HG03575 (cell line): ENCODE results near the gene MYLK.

Source experiments
- ATAC-seq: cut with Tn5 transposase; IDR thresholded peaks from one replicate; pipeline ENCODE4 v1.9.1; 2021; ENCODE audit not compliant: unreplicated experiment, insufficient number of reproducible peaks, low FRiP score; ENCODE audit errors: extremely low read depth

Gene MYLK

DNA sequence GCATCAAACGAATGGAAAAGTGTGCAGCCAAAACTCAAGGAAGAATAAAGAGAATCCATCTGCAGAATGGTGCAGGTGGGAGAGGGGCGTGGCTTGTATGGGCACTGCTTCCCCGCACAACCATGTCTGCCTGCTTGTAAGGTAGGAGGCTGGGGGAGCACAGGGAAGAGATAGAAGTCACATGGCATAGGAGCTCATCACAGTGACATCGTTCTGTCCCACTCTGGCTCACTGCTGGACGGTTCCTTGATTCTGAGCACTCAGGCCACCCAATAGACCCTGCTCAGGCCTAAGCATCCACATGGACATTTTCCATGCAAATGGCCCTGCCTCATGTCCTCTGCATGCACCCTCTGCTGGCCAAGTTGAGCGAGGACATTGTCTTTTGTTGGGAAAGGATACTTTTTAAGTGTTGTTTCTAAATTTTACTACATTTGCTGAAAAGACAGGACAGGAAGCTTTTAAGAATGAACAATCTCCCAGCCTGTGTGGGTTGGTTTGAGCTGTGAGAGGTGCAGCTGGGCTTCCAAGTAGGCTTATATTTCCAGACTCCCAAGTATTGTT is 3.1 kb downstream of the MYLK start:
- no peak for ATAC-seq

DNA sequence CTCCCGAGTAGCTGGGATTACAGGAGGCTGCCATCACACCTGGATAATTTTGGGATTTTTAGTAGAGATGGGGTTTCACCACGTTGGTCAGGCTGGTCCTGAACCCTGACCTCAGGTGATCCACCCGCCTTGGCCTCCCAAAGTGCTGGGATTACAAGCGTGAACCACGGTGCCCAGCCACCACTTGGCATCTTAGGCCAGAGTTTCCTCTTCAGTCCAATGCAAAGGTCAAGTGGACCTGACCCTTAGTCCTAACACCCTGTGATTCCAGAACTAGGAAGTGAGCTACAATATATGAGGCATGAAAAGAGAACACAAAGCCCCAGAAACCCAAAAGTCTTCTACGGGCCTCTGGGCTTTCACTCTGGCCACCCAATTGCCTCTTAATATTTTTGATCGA is 5.3 kb downstream of the MYLK start:
- no peak for ATAC-seq

DNA sequence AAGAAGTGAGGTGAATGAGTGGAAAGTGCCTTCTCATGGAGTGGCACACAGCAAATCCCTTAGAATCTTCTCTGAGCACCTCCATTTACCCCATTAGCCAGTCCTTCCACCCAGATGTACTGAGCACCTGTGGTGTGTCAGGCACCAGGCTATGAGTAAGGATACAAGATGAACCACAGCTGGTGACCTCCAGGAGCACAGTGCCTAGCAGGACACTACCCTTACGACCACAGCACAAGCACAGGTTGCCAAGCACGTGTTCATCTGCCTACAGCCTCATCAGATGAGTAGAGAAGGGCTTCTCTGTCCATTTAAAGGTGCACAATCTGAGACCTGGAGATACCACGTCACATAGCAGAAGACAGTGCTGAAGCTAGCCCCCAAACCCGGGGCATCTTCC is 6.2 kb downstream of the MYLK start:
- no peak for ATAC-seq

DNA sequence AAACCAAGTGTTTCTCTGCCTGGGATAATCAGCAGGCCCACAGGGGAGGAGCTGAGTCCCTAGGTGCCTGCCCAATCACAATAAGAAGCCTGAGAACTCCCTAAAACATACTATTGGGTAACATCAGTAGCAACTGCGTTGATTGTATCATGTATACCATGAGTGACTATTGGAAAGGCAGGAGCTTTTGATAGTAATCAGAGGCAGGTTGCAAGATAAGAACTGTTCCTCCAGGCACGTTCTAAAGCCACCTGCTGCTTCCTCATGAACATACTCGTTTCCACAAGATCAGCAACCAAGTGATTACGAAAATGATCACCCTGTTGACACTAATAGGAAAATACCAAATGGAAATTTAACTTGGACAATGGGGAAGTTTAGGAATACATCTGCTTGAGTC is 6.7 kb downstream of the MYLK start:
- no peak for ATAC-seq

DNA sequence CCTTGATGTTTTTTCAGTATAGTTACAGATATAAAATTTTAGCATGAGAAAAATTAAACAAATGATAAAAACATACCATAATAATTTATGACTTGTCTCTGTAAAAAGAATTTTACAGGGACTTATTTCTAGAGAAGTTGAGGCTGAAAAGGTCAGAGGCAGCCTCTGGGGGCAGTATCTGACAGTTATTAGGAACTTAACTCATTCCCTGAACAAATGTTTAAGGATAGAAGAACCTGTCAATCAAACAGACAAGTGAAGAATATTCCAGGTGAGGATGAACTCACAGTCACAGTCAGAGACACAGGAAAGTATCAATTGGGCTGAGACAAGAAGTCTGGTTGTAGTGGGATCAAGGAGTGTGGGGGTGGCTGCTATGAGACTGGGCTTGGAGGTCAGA is 7.3 kb downstream of the MYLK start:
- ATAC-seq, result no peak

DNA sequence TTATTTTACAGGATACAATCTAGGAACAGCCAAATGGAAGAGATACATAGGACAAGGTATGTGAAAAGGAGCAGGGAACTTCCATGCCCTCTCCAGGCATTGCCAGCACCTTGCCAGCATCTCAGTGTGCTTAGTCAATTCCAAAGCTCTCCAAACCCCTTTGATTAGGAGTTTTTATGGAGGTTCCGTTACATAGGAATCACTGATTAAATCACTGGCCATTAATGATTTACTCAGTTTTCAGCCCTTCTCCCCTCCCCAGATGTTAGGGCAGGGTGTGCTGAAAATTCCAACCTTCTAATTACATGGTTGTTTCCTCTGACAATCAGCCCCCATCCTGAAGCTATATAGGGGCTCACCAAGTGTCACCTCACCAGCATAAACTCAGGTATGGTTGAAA is 11.5 kb downstream of the MYLK start:
- ATAC-seq, result no peak

DNA sequence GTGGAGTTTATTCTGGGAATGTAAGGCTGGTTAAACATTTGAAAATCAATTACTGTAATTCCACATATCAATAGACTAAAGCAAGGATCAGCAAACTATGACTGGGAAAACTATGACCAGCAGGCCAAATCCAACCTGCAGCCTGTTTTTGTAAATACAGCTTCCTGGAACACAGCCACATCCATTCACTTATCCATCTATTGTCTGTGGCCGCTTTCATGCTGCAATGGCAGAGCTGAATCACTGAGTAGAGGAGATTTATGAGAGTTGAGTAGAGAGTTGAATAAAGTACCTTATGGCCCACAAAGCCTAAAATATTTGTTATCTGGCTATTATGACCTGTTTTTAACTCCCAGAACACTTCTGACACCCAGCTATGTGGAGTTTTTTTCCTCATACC is 12.2 kb downstream of the MYLK start:
- ATAC-seq, result no peak

DNA sequence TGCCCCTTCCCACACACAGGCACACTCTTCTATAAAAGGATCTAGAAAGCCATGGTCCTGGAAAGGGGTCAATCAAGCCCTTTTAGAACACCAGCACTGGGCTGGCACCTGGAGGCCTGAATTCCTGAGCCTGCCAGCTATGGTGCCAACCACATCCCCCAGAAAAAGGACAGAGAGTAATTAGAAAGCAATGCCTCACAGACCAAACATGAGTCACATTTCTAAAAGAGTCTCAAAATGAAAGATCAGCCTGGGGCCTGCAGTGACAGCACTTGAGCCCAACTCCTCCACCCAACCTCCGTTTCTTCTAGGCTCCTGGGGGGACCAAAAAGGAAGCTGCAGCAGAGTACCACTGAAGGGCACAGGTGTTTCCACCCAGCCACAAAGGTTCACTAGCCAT is 14.1 kb downstream of the MYLK start:
- ATAC-seq, result no peak

DNA sequence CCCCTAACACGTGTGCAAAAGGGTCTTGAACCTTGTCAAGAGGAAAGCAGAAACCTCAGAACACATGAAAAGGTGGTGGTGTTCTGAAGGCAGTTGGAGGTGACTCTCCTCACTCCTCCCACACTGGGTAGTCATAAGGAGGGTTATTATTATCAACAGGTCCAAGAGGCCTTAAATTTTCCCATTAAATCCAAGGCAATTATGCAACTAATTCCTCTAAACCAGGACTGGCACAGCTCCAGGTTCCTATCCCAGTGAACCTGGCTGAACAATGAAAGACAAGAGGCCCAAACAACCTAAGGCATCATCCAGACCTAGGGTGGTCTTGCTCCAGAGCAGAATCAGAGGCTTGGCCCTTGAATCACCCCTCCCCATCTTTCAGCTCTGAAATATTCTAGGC is 15.0 kb downstream of the MYLK start:
- no peak for ATAC-seq

DNA sequence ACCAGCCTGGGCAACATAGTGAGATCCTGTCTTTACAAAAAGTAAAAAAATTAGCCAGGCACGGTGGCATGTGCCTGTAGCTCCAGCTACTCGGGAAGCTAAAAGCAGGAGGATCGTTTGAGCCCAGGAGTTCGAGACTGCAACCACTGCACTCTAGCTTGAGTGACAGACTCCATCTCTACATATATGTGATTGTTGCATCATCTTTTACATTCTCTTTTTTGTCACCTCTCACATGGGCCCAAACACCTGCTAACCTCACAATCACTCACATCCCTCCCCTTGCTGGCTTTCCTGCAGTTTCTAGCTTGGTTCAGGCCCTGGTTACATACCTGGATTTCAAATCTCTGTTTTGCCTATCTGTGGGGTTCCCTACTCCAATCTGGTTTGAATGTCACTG is 19.4 kb downstream of the MYLK start:
- ATAC-seq, result no peak

DNA sequence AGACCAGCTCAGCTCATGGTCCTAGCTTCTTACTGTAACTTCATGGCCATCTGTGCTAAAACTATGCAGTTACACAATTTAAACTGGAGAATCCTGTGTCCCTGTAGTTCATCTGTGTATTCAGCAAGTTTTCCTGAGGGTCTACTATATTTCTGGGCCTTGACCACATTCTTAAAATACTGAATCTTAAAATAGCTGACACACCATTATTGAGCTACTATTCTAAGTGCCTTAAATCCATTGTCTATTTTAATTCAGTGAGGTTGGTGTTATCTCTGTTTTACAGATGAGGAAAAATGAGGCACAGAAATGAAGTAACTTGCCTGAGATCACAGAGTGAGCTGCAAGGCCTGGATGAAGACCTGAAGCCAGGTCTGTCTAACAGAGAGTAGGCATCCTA is 22.0 kb downstream of the MYLK start:
- ATAC-seq, result no peak

DNA sequence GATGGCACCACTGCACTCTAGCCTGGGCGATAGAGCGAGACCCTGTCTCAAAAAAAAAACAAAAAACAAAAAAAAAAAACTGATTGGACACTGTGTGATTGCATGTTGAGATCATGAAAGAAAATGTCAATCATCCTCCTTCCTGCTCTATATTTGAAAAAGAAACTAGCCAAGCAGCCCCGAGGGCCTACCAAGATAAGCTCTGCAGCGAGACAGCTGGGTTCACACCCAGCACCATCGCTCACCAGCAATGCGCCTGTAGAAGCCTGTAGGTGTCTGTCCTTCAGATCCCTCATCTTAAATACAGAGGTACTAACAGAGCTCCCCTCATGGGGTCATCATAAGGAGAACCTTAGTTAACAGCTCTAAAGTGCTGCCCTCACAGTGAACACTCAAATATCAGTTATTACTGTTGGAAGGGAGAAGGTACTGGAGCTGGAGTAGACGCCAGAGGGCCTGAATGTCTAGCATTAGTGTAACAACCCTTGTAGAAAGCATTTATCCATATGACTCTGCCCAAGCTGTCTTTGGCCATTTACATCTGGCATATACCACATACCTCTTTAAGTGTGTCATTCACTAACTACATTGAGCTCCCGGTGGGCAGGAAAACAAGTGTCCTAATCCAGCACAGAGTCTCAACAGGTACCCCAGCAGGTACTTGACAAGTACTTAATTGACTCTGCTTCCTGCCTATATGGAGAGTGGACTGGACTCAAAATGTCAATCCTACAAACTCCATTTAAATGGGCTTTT is 22.9 kb downstream of the MYLK start:
- no peak for ATAC-seq

DNA sequence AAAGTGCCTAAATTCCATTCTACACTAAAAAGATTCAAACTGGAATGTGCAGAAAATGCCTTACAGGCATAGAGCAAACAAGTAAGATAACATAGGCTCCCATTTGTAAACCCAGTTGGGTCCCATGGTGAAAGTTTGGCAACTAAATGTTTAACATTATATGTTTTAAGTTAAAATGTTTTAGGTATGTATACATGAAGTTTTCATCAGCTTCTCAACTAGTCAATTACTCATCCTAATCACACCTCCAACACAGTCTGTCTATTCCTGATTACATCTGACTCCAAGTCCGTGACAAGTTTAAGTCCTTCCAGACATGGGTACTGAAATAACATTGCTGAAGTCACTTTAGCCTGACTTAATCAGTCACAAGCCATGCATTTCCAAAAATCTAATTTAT is 25.0 kb downstream of the MYLK start:
- ATAC-seq, result no peak

DNA sequence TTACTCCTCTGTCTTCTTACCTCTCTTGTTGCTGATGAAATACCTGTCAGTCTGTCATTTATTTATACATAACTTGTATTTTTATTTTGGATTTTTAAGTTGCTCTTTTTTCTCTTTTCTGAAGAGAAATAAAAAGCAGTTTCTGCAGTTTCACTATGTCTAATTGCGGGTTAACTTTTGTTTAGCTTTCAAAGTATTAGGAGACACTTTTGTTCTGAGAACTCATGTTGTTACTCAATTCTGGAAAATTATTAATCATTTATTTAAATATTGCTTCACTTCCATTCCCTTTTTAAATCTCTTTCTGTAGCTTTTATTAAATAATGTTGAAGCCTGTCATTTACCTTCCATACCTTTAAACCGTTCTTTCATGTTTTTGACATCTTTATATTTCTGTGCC is 29.2 kb downstream of the MYLK start:
- no peak for ATAC-seq

DNA sequence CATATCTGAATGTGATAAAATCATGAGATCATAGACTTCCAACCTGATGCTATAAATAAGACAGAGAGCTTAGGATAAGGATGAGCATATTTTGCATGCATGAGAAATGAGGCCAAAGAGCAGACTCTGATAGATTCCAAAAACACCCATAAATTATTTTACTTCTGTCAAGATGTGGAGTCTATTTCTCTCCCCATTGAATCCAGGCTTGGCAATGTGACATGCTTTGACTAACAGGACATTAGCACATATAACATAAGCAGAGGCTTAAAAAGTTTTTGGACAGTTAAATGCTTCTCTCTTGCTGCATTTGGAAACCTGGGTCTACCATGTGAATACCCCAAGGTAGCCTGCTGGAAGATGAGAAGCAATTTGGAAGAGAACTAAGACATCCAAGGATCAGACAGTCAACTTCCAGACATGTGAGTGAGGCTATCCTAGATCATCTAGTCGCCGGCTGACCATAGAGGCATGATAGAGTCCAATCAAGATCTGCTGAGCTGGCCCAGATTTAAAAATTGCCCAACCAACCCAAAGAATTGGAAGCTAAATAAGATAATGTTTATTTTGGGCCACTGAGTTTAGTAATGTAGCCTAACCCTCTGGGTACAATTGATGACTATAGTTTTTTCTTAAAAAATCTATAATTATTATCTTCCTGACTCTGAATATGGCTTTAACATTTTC is 30.3 kb downstream of the MYLK start:
- ATAC-seq, result no peak

DNA sequence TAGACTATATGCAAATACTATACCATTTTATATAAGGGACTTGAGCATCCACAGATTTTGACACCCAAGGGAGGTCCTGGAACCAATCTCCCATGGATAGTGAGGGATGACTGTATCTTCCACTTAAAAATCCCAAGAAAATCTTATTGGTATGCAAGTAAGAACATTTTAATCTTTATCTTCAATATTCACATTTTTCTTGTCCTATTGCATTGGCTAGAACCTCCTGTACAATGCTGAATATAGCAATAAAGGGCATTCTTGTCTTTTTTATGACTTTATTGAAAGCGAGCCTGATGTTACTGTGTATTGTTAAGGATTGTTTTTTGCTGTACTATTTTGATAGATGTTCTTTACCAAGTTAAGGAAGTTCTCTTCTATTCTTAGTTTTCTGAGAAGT is 36.9 kb downstream of the MYLK start:
- no peak for ATAC-seq

DNA sequence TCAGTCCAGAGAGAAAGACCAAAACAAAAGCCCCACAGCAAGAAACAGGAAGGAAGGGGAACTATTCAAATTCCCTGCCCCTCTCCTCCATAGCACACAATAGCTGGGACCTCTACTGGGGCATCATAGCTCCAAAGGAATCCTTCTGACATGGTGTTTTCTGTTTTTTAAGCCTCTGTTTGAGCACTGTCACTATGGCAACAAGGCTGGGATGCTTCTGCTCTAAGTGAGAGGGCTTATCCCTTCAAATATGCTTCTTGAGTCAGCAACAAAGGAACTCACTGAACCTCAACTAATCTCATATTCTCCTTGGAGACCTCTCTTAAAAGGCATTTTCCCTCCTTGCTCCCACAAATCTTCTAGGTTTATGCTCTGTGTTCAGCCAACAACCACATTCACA is 40.5 kb downstream of the MYLK start:
- no peak for ATAC-seq

DNA sequence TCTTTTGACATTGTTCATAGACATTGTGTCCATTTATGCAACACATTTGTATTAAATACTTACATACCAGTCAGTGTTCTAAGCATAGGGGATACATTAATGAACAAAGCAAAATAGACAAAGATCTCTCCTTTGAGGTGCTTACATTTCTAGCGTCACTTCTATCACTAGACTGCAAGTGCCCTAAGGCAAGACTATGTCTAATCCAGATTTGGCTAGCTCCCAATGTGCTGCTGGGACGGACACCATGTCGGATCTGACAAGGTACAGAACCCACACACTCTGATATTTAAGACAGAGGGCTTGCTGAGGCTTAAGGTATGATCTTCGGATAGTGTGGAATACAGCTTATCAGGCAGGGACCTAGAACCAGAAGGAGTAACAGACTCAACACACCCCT is 41.4 kb downstream of the MYLK start:
- ATAC-seq, result no peak

DNA sequence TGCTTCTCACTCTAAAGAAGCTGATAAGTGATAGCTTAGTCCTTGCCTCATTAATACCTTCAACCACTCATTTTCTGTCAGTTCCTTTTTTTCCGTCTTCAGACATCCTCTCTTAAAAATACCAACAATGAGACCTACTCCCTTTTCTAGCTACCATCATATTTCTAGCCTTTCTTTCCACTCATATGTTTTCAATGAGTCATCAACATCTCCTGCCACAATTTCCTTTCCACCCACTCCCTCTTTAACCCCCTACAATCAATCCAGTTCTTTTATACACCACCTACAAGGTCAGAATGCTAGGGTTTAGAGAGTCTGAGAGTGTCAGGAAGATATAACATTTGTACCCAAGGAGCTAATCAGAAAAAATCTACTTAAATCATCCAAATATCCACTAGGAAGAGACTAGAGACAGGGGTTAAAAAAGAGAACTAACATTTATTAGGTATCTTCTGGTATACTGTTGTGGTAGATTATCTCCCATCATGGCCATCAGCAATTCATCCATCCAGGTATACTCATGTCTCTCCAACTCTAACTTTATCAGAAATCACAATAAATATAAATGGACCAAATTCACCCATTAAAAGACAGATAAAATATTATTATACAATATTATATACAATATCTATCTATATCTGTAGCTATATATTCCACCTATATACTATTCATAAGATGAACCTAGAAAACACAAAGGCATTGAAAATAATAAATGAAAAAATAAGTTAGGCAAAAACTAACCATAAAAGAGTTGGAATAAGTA is 42.5 kb downstream of the MYLK start:
- ATAC-seq, result no peak

DNA sequence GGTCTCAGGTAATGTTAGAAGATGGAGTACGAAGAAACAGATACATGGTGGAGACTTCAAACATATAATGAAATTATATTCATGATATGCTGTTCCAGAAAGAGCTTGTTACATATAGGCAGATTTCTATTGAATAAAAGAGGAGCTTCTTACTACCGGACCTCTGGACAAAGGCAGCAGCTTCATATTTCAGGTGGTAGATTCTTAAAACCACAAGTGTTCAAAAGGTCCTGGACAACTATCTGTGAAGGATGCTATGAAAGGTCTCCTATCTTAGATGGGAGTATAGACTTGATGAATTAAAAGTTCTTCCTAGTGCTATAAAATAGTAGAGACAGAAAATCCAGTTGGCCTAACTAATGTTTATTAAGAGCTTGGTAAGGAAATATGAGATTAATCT is 43.2 kb downstream of the MYLK start:
- ATAC-seq, result no peak
